ENCODE data around the gene PCDH9.

GRCh38 chr13:67095621-67096020 is 134.5 kb downstream of the PCDH9 start:
- no peak for TF ChIP-seq CTCF (IDR thresholded peaks at IDR 0.05; ENCODE audit: low read depth, low read length)
- TF ChIP-seq EZH2phosphoT487 (IDR thresholded peaks at IDR 0.05; ENCODE audit: low read depth): no peak

All from OCI-LY3 (cell line).